GM19395 (cell line): ENCODE measurements around the gene TBCB.
"Not testable (repeated sequence)": the region's sequence is repeated elsewhere in the genome, so short reads cannot be mapped to it uniquely, and the experiment has no call there.

Experiments used
- ATAC-seq: cut with Tn5 transposase; IDR thresholded peaks from one replicate; pipeline ENCODE4 v1.9.1; 2021; ENCODE audit warnings: mild to moderate bottlenecking, moderate library complexity; ENCODE audit not compliant: unreplicated experiment

The TBCB gene, protein sequence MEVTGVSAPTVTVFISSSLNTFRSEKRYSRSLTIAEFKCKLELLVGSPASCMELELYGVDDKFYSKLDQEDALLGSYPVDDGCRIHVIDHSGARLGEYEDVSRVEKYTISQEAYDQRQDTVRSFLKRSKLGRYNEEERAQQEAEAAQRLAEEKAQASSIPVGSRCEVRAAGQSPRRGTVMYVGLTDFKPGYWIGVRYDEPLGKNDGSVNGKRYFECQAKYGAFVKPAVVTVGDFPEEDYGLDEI

DNA sequence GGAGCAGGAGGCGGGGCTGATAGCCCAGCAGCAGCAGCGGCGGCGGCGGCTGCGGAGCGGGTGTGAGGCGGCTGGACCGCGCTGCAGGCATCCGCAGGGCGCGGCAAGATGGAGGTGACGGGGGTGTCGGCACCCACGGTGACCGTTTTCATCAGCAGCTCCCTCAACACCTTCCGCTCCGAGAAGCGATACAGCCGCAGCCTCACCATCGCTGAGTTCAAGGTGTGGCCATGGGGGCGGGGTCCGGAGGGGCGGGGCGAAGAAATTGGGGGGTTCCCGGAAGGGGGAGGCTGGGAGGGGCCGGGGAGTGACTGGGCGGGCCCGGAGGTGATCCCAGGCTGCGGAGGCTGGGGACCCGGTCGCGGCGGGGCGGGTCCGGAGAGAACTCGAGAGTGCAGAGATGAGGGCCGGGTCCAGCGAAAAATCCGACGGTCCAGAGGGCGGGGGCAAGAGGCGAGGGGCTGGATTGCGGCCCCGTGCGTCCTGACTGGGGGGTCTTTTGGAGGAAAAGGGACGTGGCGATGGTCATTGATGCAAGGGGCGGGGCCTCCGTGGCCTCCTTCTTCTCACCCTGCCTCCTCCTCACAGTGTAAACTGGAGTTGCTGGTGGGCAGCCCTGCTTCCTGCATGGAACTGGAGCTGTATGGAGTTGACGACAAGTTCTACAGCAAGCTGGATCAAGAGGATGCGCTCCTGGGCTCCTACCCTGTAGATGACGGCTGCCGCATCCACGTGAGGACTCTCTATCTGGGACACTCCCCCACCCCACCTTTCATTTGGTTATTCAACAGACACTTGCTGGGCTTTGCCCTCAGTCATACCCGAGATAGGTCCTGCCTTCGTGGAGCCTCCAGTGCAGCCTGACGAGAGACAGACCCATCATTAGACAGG lies at the start of gene TBCB:
Gene TBCB (plus strand): TSS at position 16 of the 891 bp plus-strand sequence. CDS start 93 bp downstream, at position 109.
- ATAC-seq = peak; percentile 35

- ATAC-seq = no peak
Observed at GRCh38 chr19:36067681-36068080, 47.6 kb upstream of the TBCB start.

GRCh38 chr19:36068810-36069499 lies 46.3 kb upstream of the TBCB start:
- ATAC-seq = not testable (repeated sequence)

GRCh38 chr19:36072081-36072480 lies 43.2 kb upstream of the TBCB start:
- no peak for ATAC-seq

GRCh38 chr19:36073121-36073876 lies 42.0 kb upstream of the TBCB start:
- ATAC-seq = no peak

DNA sequence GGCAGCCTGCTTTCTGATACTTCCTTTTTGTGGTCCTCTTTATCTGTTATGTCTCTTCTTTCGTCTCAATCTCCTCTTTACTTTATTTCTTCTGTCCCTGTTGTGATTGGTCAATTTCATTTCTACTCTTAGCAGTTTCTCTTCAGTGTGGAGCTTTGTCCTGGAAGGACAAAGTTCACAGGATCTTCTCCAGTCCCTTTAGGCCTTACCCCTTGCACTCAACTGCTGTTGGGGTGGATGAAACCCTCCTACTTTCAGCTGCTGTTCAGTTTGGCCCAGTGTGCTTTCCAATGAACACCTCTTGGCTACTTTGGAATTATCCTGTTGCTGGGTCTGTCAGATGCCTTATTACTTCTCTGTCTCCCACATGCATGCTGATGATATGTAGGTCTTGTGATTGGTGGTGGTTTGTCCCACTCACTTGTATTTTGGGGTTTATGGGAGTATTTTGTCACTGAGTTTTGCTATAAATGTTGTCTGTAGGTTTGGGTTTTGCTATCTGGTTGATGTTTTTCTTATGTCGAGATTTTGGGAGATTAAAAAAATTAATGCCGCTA lies 35.8 kb upstream of the TBCB start:
- ATAC-seq = no peak

GRCh38 chr19:36081385-36081784 lies 33.9 kb upstream of the TBCB start:
- no peak for ATAC-seq

GRCh38 chr19:36081894-36082293 lies 33.4 kb upstream of the TBCB start:
- no peak for ATAC-seq

GRCh38 chr19:36082916-36083315 lies 32.4 kb upstream of the TBCB start:
- ATAC-seq = no peak

DNA sequence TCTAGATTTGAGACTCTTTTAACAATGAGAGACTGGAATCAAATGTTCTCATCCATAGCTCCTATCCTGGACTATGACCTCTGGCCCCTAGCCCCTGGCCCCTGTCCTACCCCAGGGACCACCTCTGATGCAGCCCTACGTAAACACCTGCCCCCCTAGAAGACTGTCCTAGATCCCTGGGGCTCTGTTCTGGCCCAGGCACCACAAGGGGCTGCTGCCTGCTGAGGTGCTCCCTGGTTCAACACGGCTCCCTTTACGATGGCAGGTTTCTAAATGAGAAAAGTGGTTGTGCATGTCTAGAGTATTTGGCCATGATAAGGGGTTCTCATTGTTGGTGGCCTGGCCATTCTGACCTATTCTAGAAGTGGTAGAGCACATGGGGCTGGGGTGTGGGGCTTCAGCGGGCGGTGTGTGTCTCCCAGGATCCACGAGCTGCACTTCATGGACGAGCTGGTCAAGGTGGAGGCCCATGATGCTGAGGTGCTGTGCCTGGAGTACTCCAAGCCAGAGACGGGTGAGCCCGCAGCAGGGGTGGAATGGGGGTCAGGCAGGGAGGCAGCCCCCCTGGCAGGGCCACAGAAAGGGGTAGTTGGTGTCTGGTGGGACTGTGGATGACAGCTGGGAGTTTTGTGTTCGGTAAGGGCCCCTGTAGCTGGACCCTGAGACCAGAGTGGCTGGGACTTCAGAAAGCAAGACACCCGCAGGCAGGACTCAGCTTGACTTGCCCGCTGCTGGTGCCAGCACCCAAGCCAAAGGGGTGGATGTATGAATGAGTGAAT lies 30.8 kb upstream of the TBCB start:
- ATAC-seq = no peak

DNA sequence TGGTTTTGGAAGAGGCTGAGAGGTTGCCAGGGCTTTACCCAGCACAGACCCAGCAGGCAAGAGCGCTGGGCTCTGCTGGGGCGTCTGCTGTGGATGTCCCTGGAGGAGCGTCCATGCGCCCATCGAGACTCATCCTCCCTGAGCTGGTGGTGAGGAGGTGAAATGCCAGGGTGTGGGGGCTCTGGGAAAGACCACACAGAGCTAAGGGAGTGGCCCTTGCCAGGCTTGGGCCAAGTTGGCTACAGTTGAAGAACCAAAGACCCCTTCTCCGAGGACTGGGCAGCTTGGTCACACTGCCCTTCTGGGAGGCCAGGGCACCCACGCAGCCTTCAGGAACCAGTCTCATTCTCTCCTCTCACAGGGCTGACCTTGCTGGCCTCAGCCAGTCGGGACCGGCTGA lies 28.9 kb upstream of the TBCB start:
- no peak for ATAC-seq

DNA sequence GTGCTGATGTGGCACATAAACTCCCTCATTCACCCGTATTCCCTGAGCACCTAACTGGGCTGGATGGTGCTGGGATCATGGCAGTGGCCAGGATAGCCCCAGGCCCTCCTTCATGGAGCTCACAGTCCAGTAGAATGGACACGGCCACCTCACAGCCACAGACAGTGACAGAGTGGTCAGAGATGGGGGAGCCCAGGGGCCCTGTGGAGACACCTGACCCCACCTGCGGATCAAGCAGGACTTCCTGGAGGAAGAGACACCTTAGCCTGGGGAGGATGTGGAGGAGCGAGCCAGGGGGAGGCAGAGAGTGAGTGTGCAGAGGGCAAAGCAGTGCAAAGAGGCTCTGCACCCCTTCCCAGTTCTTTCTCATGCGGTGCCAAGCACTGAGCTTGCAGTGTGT lies 25.4 kb upstream of the TBCB start:
- no peak for ATAC-seq

- no peak for ATAC-seq
Observed at GRCh38 chr19:36090910-36091695, 24.2 kb upstream of the TBCB start.

- ATAC-seq = no peak
Observed at GRCh38 chr19:36092566-36092965, 22.7 kb upstream of the TBCB start.

GRCh38 chr19:36093146-36093662 lies 22.1 kb upstream of the TBCB start:
- no peak for ATAC-seq

- ATAC-seq = no peak
Observed at GRCh38 chr19:36093687-36094086, 21.6 kb upstream of the TBCB start.

GRCh38 chr19:36097036-36097435 lies 18.2 kb upstream of the TBCB start:
- ATAC-seq = no peak

- no peak for ATAC-seq
Observed at GRCh38 chr19:36099166-36099785, 16.0 kb upstream of the TBCB start.
